HCT116 (cell line): ENCODE results near the gene DVL1. TPM values are rescaled to one million over a fixed set of nuclear protein-coding genes. Genes with fewer than 3 reads are reported as not detected.

ENCODE experiments used
- ATAC-seq: fragments of 200-7000 bp; cut with Tn5 transposase; 2 replicates; pipeline ENCODE4 v1.9.1; 2020; ENCODE audit warnings: mild to moderate bottlenecking, moderate library complexity
- BruUV-seq: library from RNA; stranded (reverse); fragments of 400-500 nt; replicated peaks from 2 replicates; lab custom pipeline; 2021; lab: Mats Ljungman, UMichigan
- CTCF ChIA-PET: fragments of 300-600 bp; sonication (Branson Sonifier 250); formaldehyde crosslinking; loops from one replicate; lab custom pipeline; 2021; ENCODE audit warnings: antibody characterized with exemption; lab: Charles Lee
- POLR2A ChIA-PET: fragments of 300-600, 350-600 bp; sonication (Branson Sonifier 250); formaldehyde crosslinking; loops from one replicate; lab custom pipeline; 2021; ENCODE audit warnings: antibody characterized with exemption; lab: Charles Lee
- RAD21 ChIA-PET, 2 experiments: fragments of 300-600 bp; sonication (Branson Sonifier 250); formaldehyde crosslinking; loops; one replicate each; lab custom pipeline; 2023; ENCODE audit warnings: low total read pairs in 2 of 2; ENCODE audit not compliant: uncharacterized antibody in 2 of 2, unreplicated experiment in 2 of 2, low non-redundant PET in 1 of 2; lab: Charles Lee
- DNase-seq: peaks from one replicate; pipeline ENCODE4 v3.0.0-alpha.2; 2010; ENCODE audit warnings: low read depth, low spot score
- H2AFZ ChIP-seq: fragments of 200-600 bp; shearing (Covaris generic), sonication (generic); 2 replicates; pipeline ENCODE4 v1.6.1; 2017; ENCODE audit warnings: low read depth, mixed run types, mixed read lengths, antibody characterized with exemption, low read length; ENCODE audit not compliant: poor library complexity, severe bottlenecking
- H3K27ac ChIP-seq: 2 replicates; pipeline ENCODE4 v1.5.1; 2012; ENCODE audit warnings: low read depth, low read length
- H3K27me3 ChIP-seq: fragments of 200-600 bp; sonication (generic); 2 replicates; pipeline ENCODE4 v1.6.1; 2016; ENCODE audit warnings: mixed run types, low read length, mixed read lengths; ENCODE audit not compliant: insufficient read depth
- H3K36me3 ChIP-seq, 2 experiments: fragments of 200-500 bp in 1 of 2; fragments of 200-600 bp in 1 of 2; sonication (Bioruptor generic) in 1 of 2; sonication (generic) in 1 of 2; 2 replicates each; pipeline versions ENCODE4 v1.5.1 to v1.6.1; 2014 to 2016; ENCODE audit warnings: low read length in 2 of 2, inconsistent platforms in 1 of 2, mixed read lengths in 1 of 2, mixed run types in 1 of 2; ENCODE audit not compliant: insufficient read depth in 2 of 2, control insufficient read depth in 1 of 2
- H3K4me1 ChIP-seq, 2 experiments: fragments of 200-600 bp in 1 of 2; sonication (generic) in 1 of 2; 2 replicates each; pipeline versions ENCODE4 v1.5.1 to v1.6.1; 2012 to 2017; ENCODE audit warnings: low read length in 2 of 2, inconsistent platforms in 1 of 2, mild to moderate bottlenecking in 1 of 2, mixed read lengths in 1 of 2, mixed run types in 1 of 2, moderate library complexity in 1 of 2; ENCODE audit not compliant: insufficient read depth in 2 of 2, control insufficient read depth in 1 of 2
- H3K4me2 ChIP-seq: fragments of 200-600 bp; sonication (generic); 2 replicates; pipeline ENCODE4 v1.6.1; 2017; ENCODE audit warnings: mixed run types, low read length, mixed read lengths
- H3K4me3 ChIP-seq, 2 experiments: fragments of 200-600 bp in 1 of 2; sonication (generic) in 1 of 2; replicated peaks in 1 of 2; 2 replicates each; pipeline ENCODE4 v1.5.1; 2011 to 2016; ENCODE audit warnings: low read length in 2 of 2, control low read depth in 1 of 2, low read depth in 1 of 2, mild to moderate bottlenecking in 1 of 2, mixed read lengths in 1 of 2, mixed run types in 1 of 2
- H3K79me2 ChIP-seq: fragments of 200-600 bp; sonication (generic); 2 replicates; pipeline ENCODE4 v1.6.1; 2017; ENCODE audit warnings: mild to moderate bottlenecking, mixed run types, low read length, moderate library complexity, mixed read lengths; ENCODE audit not compliant: insufficient read depth
- H3K9ac ChIP-seq: fragments of 200-600 bp; sonication (generic); 2 replicates; pipeline ENCODE4 v1.6.1; 2016; ENCODE audit warnings: low read length, mixed read lengths
- H3K9me2 ChIP-seq: fragments of 200-600 bp; sonication (generic), shearing (Covaris generic); 2 replicates; pipeline ENCODE4 v1.6.1; 2017; ENCODE audit warnings: mixed run types, mild to moderate bottlenecking, moderate library complexity; ENCODE audit not compliant: insufficient read depth
- H3K9me3 ChIP-seq, 2 experiments: fragments of 200-500 bp in 1 of 2; fragments of 200-600 bp in 1 of 2; sonication (Bioruptor generic) in 1 of 2; sonication (generic) in 1 of 2; 2 replicates each; pipeline ENCODE4 v1.6.1; 2014 to 2017; ENCODE audit warnings: low read length in 2 of 2, mixed read lengths in 2 of 2, inconsistent platforms in 1 of 2, low read depth in 1 of 2, mild to moderate bottlenecking in 1 of 2, mixed run types in 1 of 2, moderate library complexity in 1 of 2; ENCODE audit not compliant: control insufficient read depth in 1 of 2, insufficient read depth in 1 of 2
- H4K20me1 ChIP-seq: fragments of 200-600 bp; sonication (generic), shearing (Covaris generic); 2 replicates; pipeline ENCODE4 v1.6.1; 2017; ENCODE audit warnings: mixed run types, mild to moderate bottlenecking, moderate library complexity; ENCODE audit not compliant: insufficient read depth
- CBX3 ChIP-seq: IDR thresholded peaks from 2 replicates; pipeline ENCODE4 v1.6.1; 2012; ENCODE audit warnings: low read depth
- EGR1 ChIP-seq: IDR thresholded peaks from 2 replicates; pipeline ENCODE4 v1.6.1; 2012; ENCODE audit warnings: low read depth
- ELF1 ChIP-seq: IDR thresholded peaks from 2 replicates; pipeline ENCODE4 v1.6.1; 2012; ENCODE audit warnings: low read depth, borderline replicate concordance
- EZH2 ChIP-seq: fragments of 200-600 bp; sonication (generic); IDR thresholded peaks from 2 replicates; pipeline ENCODE4 v1.6.1; 2017; ENCODE audit warnings: antibody characterized with exemption, mixed run types
- EZH2phosphoT487 ChIP-seq: fragments of 200-600 bp; IDR thresholded peaks from 2 replicates; pipeline ENCODE4 v1.6.1; 2018; ENCODE audit warnings: antibody characterized with exemption, borderline replicate concordance
- JUND ChIP-seq: IDR thresholded peaks from 2 replicates; pipeline ENCODE4 v1.6.1; 2012
- RAD21 ChIP-seq: IDR thresholded peaks from 2 replicates; pipeline ENCODE4 v1.6.1; 2012; ENCODE audit warnings: low read depth, mild to moderate bottlenecking
- SIN3A ChIP-seq: IDR thresholded peaks from 2 replicates; pipeline ENCODE4 v1.6.1; 2012; ENCODE audit warnings: low read depth
- SP1 ChIP-seq: IDR thresholded peaks from 2 replicates; pipeline ENCODE4 v1.6.1; 2012; ENCODE audit warnings: low read depth
- SRF ChIP-seq: IDR thresholded peaks from 2 replicates; pipeline ENCODE4 v1.6.1; 2012; ENCODE audit warnings: low read depth
- TCF7L2 ChIP-seq: IDR thresholded peaks from 2 replicates; pipeline ENCODE4 v1.7.0; 2011; ENCODE audit warnings: borderline replicate concordance, inconsistent platforms; ENCODE audit not compliant: insufficient read depth, insufficient read length; ENCODE audit errors: extremely low read depth
- YY1 ChIP-seq: IDR thresholded peaks from 2 replicates; pipeline ENCODE4 v1.6.1; 2011; ENCODE audit warnings: low read length, low read depth, moderate library complexity, mild to moderate bottlenecking; ENCODE audit not compliant: insufficient replicate concordance; ENCODE audit errors: extremely low read depth
- ZNF274 ChIP-seq: fragments of 200-500 bp; sonication (Bioruptor generic); IDR thresholded peaks from 2 replicates; pipeline ENCODE4 v1.6.1; 2014; ENCODE audit warnings: mild to moderate bottlenecking, low read depth, low read length, inconsistent platforms
- intact Hi-C: fragments of 100-400 bp; cut with micrococcal nuclease; formaldehyde crosslinking; loops from 2 replicates; pipeline ENCODE4 v1.10.0; 2022
- total RNA-seq: library from RNA; stranded (reverse); gene quantifications from one replicate; pipeline ENCODE4 v1.2.1, GENCODE V29; 2021; ENCODE audit not compliant: unreplicated experiment

The DVL1 gene
- total RNA-seq, 1 experiment from 2014 or later, result 160 TPM

DNA sequence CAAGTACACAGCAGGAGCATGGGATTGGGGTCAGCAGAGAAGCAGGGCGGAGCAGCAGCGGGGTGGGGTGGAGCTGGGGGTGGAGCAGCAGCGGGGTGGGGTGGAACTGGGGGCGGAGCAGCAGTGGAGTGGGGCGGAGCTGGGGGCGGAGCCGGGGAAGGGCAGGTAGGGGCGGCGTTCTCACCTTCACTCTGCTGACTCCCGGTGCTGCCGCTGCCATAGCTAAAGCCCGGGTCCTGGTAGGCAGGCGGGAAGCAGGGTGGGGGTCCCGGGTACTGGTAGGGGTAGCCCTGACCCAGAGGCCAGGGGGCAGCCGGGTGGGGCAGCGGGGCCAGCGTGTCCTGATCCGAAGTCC is 11.4 kb downstream of the DVL1 start:
- RAD21 ChIA-PET, result no interaction called here
- no peak overlapping the region for H3K4me3 ChIP-seq
- TF ChIP-seq CBX3, result no peak
- TF ChIP-seq ELF1, result no peak
- TF ChIP-seq JUND, result no peak
- TF ChIP-seq TCF7L2, result no peak
- TF ChIP-seq SP1, result no peak
- no peak for TF ChIP-seq SIN3A
- TF ChIP-seq ZNF274, result no peak
- TF ChIP-seq SRF, result no peak
- no peak for TF ChIP-seq EZH2
- no peak for TF ChIP-seq RAD21
- TF ChIP-seq YY1, result no peak
- TF ChIP-seq EGR1, result no peak
- no peak for TF ChIP-seq EZH2phosphoT487
- intact Hi-C loops, result no loop called here
- H3K79me2 ChIP-seq, result peaks cover 31% of the 10 kb centered on the region
- no TSS peak for BruUV-seq
- POLR2A ChIA-PET, result interaction anchor here (0.6 to 1.4 kb wide), 3 partner anchors 10 to 55 kb away, joined by 3 to 4 read pairs (median 4); no protein-coding TSS in a partner anchor
- peaks cover 4% of the 10 kb centered on the region; the same call in 1 of the 2 replicates for H4K20me1 ChIP-seq
- no peaks in the 10 kb centered on the region for H3K27me3 ChIP-seq
- H3K4me1 ChIP-seq, result peaks cover 0 to 33% of the 10 kb centered on the region in 2 experiments; a peak in 3 of 4 replicates
- peak; percentile 81 for ATAC-seq
- peak; percentile 32 for DNase-seq
- H3K36me3 ChIP-seq, result peaks cover 7 to 40% of the 10 kb centered on the region in 2 experiments; a peak in 3 of 4 replicates
- CTCF ChIA-PET, result no interaction called here
- H3K9ac ChIP-seq, result no peak overlapping the region
- H3K27ac ChIP-seq, result peak overlapping the region; percentile 54; the same call in 1 of the 2 replicates
- peak overlapping the region; percentile 33; the same call in 1 of the 2 replicates for H3K4me2 ChIP-seq
- no peak overlapping the region for H2AFZ ChIP-seq
- no peaks in the 10 kb centered on the region for H3K9me2 ChIP-seq
- H3K9me3 ChIP-seq, result no peaks in the 10 kb centered on the region
